Middle frontal gyrus (tissue), 1 donor: Measurements from ENCODE around the gene MAST4.

Experiments
- DNase-seq: peaks from one replicate; pipeline ENCODE4 v3.0.0-alpha.2; 2015; ENCODE audit warnings: low spot score; ENCODE audit errors: extremely low spot score

MAST4 gene

DNA sequence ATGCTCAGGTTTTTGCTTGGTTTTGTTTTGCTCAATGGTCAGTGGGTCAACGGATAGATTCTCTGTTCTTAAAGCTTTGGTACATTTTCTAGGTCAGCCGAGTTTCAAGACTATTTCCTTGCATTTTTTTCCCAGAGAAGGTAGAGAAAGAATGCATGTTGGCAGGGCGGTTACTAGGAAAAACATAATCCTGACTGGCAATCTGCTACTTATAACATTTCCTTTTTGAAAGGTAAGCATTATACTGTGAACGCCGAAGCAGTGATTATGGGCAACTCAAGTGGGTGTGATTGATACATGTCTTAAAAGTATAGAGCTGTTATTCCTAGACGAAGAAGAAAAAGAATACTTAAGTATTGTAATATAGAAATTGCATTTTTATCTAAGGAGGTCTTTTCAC is 273.2 kb downstream of the MAST4 start:
- no peak for DNase-seq

DNA sequence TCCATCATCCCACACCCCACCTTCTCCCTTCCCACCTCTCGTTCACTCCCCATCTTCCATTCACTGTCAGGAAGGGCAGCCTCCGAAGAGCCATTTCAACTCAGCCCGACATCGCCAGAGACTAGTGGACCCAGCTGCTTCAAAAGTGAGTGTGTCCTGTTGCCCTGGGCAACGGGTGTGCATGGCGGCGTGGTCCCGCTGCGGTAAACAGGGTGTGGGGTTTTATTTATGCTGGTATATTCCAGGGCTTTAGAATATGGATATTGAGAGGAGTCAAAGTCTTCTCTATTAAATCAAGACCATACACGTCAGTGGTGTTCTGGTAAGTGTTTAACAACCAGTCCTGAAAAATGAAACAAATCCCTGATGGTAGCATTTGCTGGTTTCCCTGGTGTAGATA is 274.5 kb downstream of the MAST4 start:
- no peak for DNase-seq

GRCh38 chr5:66871651-66872050 is 275.5 kb downstream of the MAST4 start:
- no peak for DNase-seq

DNA sequence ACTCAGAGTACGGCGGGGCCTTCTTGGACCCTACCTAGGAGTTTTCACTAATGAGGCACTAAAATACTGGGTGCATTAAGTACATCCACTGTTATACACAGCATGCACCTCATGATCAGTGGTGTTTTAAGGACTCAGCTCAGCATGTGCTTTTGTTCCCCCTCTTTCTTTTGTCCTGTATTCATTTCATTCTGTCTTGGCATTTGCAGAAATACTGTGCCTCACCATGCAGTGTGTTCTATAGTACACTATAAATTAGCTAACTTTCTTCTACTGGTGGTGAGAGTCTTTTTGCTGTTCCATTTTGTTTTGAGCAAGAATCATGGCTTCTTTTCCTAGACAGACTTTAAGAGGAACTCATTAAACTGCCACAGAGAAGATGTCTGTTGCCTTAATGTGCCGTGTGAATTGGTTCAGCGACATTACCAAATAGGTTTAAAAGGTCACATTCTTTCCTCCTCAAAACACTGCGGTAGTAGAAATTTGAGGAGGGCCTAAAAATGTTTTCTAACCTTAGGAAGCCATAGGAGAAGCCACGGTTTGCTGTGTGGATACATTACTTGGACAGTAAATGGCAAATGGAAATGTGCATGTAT is 276.6 kb downstream of the MAST4 start:
- DNase-seq = no peak

GRCh38 chr5:66874004-66874403 is 277.8 kb downstream of the MAST4 start:
- DNase-seq = no peak

DNA sequence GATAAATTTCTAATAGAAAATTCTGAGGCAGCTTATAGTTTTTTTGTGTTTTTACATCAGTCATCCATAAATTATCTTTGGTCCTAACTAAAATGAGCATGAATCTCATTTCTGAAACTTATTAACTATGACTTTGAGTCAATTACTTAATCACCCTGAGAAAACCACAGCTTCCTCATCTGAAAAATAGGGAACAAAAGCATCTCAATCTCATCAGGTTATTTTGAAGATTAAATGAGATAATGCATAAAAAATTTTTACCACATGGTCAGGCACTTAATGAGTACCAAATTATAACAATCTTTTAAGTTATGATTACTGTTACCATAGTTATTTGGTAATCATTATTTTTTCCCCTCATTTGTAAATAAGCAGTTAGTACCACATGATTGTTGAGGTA is 279.1 kb downstream of the MAST4 start:
- DNase-seq = no peak

DNA sequence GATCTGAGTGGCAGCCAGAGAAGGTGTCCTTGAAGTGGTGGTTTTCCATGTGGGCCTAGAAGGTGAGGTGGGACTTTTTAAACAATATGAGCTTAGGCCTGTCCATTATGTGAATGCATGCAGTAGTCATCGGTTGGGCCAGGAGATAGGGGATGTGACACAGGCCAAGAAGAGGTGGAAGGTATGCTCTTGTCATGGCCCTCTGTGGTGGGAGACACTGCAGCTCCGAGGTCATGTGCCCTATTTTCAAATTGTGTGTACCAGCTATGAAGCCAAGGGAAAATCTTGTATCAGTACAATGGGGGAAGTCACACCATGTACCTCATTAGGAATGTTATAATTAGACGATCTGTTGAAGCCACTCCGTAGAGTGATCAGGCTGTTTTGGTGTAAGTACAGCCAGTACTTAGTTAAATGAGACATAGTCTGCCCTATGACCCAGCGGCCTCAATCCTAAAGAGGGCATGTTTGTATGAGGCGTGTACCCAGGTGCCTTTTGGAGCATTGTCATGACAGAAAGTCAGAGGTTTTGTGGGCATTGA is 280.1 kb downstream of the MAST4 start:
- DNase-seq = no peak

- no peak for DNase-seq
Measured at GRCh38 chr5:66877843-66878242, 281.6 kb downstream of the MAST4 start.

DNA sequence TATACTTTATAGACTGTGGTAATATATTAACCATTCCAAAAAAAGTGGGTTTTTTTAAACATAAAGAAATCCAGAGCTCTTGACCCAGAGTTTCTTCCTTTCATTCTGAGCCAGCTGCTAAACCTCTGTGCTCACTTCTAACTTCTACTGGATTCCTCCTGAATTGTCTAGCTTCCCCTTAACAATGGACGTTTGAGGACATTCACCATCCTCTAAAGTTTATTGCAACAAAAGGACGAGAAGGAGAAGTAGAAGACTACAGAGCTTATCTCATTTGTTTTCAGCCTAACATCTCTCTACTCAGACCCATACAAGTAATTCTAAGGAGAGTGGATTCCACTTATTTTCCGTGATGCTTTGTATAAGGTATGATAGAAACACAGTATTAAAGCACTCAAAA is 284.2 kb downstream of the MAST4 start:
- DNase-seq = no peak

DNA sequence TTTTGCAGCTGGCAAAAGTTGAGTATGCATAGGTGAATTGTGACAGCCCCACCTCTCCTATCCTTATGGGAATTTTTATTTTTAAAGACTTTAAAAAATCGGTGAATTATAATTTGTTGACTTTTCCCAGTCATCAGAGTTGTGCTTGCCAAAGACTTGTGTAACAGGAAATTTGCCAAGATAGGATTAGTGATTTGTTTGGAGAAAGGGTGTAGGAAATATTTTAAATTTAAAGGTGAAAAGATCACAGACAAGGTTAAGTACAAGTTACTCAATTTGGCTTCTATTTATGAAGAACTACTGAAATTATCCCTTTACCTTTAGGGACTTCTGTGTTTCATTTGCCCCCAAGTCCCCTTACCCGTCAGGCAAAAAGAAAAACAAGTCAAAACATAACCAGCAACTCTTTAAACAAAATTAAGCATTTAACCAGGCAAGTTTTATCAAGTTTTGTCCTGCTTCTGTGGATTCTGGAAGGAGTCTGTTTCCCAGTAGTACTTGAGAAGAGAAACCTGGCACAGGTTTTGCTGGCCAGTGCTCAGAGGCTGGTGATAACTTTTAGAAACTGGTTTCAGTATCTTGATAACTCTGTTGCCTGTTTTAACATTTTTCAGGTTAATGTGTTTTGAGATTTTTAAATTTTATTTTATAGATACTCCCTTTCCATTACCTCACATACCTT is 285.4 kb downstream of the MAST4 start:
- no peak for DNase-seq

GRCh38 chr5:66882606-66883227 is 286.5 kb downstream of the MAST4 start:
- no peak for DNase-seq

DNA sequence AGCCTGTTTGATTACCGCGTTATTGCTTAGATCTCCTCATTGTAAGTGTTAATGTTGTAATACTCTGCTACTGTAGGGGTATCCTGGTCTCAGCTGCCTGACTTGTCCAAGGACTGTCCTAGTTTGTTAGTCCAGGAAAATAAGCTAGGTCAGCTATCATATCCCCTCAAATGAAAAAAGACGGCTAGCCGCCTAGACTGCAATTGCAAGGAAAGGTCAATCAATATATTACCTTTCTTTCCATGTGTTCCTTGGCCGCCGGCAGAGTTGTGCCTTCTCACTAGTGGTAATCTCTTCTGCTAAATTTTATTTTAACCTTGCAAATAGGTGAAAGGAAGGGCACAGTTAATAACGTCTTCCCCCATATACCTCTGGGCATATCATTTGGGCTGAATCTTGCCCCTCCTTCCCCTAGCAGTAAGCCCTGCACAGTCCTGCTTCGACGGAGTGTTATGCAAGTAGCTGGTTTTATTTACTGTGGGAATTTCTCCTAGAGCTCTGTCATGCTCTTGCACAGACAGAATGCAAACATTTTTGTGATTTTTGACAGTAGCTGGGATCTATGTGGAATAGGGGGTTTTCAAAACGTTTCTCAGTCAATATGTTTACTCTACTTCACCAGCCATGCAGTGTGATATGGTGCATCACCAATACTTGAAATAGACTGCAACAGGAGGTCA is 288.5 kb downstream of the MAST4 start:
- no peak for DNase-seq

GRCh38 chr5:66886941-66887340 is 290.7 kb downstream of the MAST4 start:
- no peak for DNase-seq

- DNase-seq = no peak
Measured at GRCh38 chr5:66888613-66889012, 292.4 kb downstream of the MAST4 start.

DNA sequence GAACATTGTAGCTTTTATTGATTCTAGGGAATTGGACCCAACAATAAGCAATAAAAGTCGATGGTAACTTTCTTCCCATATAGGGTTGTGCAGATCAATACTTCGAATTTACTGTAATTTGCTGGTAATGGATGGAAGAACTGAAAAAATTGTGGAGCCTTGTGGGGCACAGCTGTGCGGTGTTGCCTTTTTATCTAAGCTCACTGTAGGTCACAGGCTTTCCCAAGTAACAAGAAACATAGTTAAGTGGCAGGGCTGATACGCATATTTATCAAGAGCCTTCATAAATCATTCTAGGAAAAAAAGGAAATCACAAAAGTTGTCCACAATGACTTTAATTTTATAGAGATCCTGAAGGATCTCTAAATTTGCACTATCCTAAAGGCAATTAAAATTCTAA is 292.9 kb downstream of the MAST4 start:
- DNase-seq = no peak

- DNase-seq = no peak
Measured at GRCh38 chr5:66889524-66889923, 293.3 kb downstream of the MAST4 start.

DNA sequence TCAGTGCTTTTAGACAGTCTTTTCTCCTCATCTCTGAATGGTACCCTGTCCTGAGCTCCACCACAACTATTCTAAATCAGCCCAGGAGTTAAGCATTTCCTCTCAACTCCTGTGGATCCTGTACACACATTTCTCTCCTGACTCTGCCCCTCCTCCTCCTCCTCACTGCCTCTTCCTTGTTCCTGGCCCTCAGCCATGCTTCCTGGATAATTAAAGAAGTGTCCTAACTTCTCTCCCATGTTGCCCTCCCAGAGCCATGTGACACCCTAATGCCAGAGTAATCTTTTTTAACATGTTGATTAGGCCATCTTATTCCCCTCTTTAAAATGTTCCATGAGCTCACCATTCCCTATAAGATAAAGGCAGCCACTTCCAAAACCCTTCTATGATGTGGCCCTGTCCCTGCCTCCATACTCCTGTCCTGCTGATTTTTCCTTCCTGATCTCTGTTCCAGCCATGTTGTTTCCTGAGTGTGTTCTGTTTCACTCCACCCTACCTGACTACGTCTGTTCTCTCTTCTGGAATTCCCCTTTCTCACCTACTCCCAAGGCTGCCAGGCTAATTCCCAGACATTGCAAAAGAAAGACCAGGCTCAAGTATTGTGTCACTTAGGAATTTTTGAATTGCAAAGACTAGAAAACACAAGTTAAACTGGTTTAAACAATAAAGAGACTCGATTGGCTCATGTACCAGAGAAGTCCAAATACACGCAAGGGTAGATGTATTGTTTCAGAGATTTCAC is 295.2 kb downstream of the MAST4 start:
- no peak for DNase-seq

GRCh38 chr5:66892716-66893115 is 296.5 kb downstream of the MAST4 start:
- no peak for DNase-seq

DNA sequence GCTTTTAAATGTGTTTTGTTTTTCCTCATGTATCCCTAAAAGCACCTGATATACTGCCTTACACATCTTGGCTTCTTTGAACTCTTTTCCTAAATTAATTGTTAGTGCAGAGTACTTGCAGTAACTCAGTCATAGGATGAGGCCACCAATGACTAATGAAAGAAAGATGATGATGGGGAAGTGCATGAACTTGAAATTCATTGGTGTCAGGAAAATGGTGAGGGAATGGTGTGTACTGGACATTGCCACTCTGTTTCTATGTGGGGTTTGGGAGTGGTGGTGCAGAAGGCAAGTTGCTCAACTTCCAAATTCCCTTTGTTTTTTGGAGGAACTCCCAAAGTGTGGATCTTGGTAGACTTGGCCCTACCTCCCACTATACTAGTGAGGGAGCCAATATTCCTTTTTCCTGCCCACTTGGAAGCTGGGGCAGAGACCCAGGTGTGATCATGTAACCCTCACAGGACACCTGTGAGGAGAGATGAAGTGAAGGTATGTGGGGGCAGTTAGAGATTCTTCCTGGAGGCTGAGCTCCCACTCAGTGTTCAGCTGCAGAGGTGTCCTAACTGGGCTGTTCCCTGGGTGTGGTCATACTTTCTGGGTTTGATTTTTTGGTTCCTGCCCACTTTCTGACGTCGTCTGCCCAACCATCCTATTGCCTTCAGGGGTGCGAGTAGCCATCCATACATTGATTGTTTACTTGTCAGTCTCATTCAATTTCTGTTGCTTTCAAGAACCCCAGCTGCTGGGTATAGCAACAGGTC is 298.5 kb downstream of the MAST4 start:
- DNase-seq = no peak

DNA sequence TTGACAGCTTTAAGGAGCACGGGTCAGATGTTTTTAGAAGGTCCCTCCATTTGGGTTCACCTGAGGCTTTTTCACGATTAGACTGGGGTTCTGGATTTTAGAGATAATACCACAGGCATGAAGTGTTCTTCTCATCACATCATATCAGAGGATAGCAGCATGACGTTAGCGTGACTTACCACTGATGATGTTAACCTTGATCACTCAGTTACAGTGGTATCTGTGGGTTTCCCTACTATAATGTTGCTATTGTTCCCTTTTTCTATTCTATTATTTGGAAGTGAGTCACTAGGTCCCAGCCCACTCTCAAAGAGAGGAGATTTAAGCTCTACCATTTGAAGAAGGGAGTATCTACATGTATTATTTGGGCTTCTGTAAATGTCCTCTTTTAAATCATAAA is 300.0 kb downstream of the MAST4 start:
- no peak for DNase-seq

- no peak for DNase-seq
Measured at GRCh38 chr5:66897356-66897755, 301.2 kb downstream of the MAST4 start.
